HEK293 (cell line): ENCODE data around the gene OR52I1.
A peak's percentile ranks its signal among the peaks of the same experiment; 100 is the strongest.

ENCODE experiments used
- CTCF ChIA-PET: fragments of 350-600 bp; formaldehyde crosslinking; extraction: SDS; loops from one replicate; lab custom pipeline; 2021; ENCODE audit warnings: antibody characterized with exemption; lab: Yijun Ruan, JAX
- POLR2A ChIA-PET: fragments of 300-600 bp; formaldehyde crosslinking; extraction: SDS; loops from one replicate; lab custom pipeline; 2020; ENCODE audit warnings: antibody characterized with exemption, inconsistent platforms; lab: Yijun Ruan, JAX
- H3K27ac ChIP-seq: fragments of 200-500 bp; sonication (Bioruptor generic); 2 replicates; pipeline ENCODE4 v1.5.1; 2014; ENCODE audit warnings: low read depth, low read length, control low read depth, inconsistent platforms; ENCODE audit errors: extremely low read depth
- H3K36me3 ChIP-seq, 2 experiments: fragments of 200-500 bp in 1 of 2; sonication (Bioruptor generic) in 1 of 2; 1 replicate in 1 of 2; 2 replicates in 1 of 2; pipeline ENCODE4 v1.5.1; 2014 to 2017; ENCODE audit warnings: inconsistent platforms in 2 of 2, low read length in 2 of 2; ENCODE audit not compliant: control insufficient read depth in 2 of 2, insufficient read depth in 1 of 2
- H3K4me1 ChIP-seq: fragments of 200-500 bp; sonication (Bioruptor generic); 2 replicates; pipeline ENCODE4 v1.5.1; 2014; ENCODE audit warnings: mild to moderate bottlenecking, low read length, inconsistent platforms; ENCODE audit not compliant: control insufficient read depth, insufficient read depth
- H3K4me3 ChIP-seq: 2 replicates; pipeline ENCODE4 v1.5.1; 2011; ENCODE audit warnings: low read depth, mild to moderate bottlenecking, control low read depth, low read length, moderate library complexity
- H3K9me3 ChIP-seq: fragments of 200-500 bp; sonication (Bioruptor generic); 2 replicates; pipeline ENCODE4 v1.5.1; 2014; ENCODE audit warnings: low read depth, low read length, inconsistent platforms; ENCODE audit not compliant: control insufficient read depth, insufficient read depth
- GLIS1 ChIP-seq: fragments of 450-650 bp; formaldehyde crosslinking; IDR thresholded peaks from 2 replicates; pipeline ENCODE4 v1.5.1; 2016; ENCODE audit warnings: missing biosample characterization, missing genetic modification characterization
- OSR2 ChIP-seq: fragments of 450-650 bp; formaldehyde crosslinking; IDR thresholded peaks from 2 replicates; pipeline ENCODE4 v1.5.1; 2016; ENCODE audit warnings: missing biosample characterization, missing genetic modification characterization
- OVOL3 ChIP-seq: fragments of 450-650 bp; formaldehyde crosslinking; IDR thresholded peaks from 2 replicates; pipeline ENCODE4 v1.5.1; 2016; ENCODE audit warnings: missing biosample characterization, missing genetic modification characterization
- SCRT1 ChIP-seq: fragments of 450-650 bp; formaldehyde crosslinking; IDR thresholded peaks from 2 replicates; pipeline ENCODE4 v1.5.1; 2016; ENCODE audit warnings: missing biosample characterization, missing genetic modification characterization, borderline replicate concordance
- SCRT2 ChIP-seq: fragments of 450-650 bp; formaldehyde crosslinking; IDR thresholded peaks from 2 replicates; pipeline ENCODE4 v1.5.1; 2016; ENCODE audit warnings: missing biosample characterization, missing genetic modification characterization
- SP2 ChIP-seq: fragments of 450-650 bp; formaldehyde crosslinking; IDR thresholded peaks from 2 replicates; pipeline ENCODE4 v1.5.1; 2016; ENCODE audit warnings: missing biosample characterization, missing genetic modification characterization
- ZNF292 ChIP-seq: fragments of 450-650 bp; formaldehyde crosslinking; IDR thresholded peaks from 2 replicates; pipeline ENCODE4 v1.5.1; 2016; ENCODE audit warnings: low read depth, missing biosample characterization, missing genetic modification characterization, borderline replicate concordance
- ZNF426 ChIP-seq: fragments of 450-650 bp; formaldehyde crosslinking; IDR thresholded peaks from 2 replicates; pipeline ENCODE4 v1.5.1; 2017; ENCODE audit warnings: missing biosample characterization, missing genetic modification characterization, mild to moderate bottlenecking, inconsistent platforms, moderate library complexity
- ZNF549 ChIP-seq: fragments of 450-650 bp; IDR thresholded peaks from 2 replicates; pipeline ENCODE4 v1.5.1; 2018; ENCODE audit warnings: missing biosample characterization, missing genetic modification characterization, mild to moderate bottlenecking, inconsistent platforms, moderate library complexity
- ZNF629 ChIP-seq: fragments of 450-650 bp; formaldehyde crosslinking; IDR thresholded peaks from 2 replicates; pipeline ENCODE4 v1.5.1; 2017; ENCODE audit warnings: missing biosample characterization, missing genetic modification characterization
- TF ChIP-seq, protein P1 (sequence below): fragments of 450-650 bp; formaldehyde crosslinking; conservative IDR thresholded peaks from 2 replicates; pipeline ENCODE4 v1.5.1; 2016; ENCODE audit warnings: low read depth, missing biosample characterization, missing genetic modification characterization
- TF ChIP-seq, protein P2 (sequence below): IDR thresholded peaks from 2 replicates; pipeline ENCODE4 v1.6.1; 2011; ENCODE audit warnings: mild to moderate bottlenecking, low read depth, low read length, borderline replicate concordance
- TF ChIP-seq, protein P3 (sequence below): fragments of 450-650 bp; formaldehyde crosslinking; IDR thresholded peaks from 2 replicates; pipeline ENCODE4 v1.5.1; 2017; ENCODE audit warnings: missing biosample characterization, missing genetic modification characterization

OR52I1 gene

DNA sequence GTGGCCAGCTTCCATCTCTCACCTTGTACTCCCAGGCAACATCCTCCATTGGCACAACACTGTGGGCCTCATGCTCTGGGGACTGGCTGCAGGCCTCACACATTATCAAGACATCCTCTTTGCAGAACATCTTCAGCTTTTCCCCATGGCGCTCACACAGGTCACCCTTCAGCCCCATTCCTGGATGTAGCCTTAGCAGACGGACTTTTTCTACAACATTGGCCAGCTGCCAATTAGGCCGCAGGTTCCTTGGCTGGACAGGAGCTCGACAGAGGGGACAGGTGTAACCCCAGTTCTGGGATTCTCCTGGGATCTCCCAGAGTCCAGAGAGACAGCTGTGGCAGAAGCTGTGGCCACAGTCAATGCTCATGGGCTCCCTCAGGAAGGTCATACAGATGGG, 11.2 kb downstream of the OR52I1 start (continued):
- TF ChIP-seq, protein P1, sequence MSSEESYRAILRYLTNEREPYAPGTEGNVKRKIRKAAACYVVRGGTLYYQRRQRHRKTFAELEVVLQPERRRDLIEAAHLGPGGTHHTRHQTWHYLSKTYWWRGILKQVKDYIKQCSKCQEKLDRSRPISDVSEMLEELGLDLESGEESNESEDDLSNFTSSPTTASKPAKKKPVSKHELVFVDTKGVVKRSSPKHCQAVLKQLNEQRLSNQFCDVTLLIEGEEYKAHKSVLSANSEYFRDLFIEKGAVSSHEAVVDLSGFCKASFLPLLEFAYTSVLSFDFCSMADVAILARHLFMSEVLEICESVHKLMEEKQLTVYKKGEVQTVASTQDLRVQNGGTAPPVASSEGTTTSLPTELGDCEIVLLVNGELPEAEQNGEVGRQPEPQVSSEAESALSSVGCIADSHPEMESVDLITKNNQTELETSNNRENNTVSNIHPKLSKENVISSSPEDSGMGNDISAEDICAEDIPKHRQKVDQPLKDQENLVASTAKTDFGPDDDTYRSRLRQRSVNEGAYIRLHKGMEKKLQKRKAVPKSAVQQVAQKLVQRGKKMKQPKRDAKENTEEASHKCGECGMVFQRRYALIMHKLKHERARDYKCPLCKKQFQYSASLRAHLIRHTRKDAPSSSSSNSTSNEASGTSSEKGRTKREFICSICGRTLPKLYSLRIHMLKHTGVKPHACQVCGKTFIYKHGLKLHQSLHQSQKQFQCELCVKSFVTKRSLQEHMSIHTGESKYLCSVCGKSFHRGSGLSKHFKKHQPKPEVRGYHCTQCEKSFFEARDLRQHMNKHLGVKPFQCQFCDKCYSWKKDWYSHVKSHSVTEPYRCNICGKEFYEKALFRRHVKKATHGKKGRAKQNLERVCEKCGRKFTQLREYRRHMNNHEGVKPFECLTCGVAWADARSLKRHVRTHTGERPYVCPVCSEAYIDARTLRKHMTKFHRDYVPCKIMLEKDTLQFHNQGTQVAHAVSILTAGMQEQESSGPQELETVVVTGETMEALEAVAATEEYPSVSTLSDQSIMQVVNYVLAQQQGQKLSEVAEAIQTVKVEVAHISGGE (tag by site-specific recombination): no peak
- TF ChIP-seq GLIS1 (tag by site-specific recombination) (no peak), ZNF426 (no peak), SP2 (tag by site-specific recombination) (no peak), OVOL3 (tag by site-specific recombination) (no peak)

DNA sequence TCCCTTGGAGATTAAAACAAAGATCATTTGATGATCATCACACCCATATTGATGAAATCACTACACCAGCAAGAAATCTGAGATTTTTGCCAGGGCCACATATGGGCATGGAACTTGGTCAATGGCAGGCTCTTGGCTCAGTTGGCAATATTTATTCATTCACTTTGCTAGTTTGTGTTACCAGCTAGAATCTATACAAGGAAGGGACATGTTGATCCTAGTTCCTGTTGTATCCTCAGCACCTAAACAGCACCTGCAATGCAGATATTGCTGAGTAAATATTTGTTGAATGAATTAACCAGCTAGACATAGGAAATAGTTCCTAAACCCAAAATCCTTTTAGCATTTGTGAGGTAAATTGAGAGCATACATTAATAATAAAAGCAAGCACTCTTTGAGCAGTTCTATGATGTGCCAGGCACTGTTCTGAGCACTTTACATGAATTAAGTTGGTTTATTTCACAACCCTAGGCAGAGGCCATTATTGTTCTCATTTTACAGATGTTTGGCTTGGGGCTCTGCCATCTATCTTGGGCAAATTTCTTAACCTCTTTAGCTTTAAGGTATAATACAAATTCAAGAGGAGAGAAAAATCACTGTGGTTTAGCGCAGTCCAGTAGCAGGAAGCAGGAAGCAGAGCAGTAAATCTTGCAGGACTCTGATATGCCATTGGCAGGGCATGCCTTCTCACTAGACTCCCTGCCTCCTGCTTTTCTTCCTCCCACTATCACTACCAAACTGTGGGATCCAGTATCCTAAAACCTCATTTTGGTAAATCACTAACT, 12.6 kb downstream of the OR52I1 start:
- H3K4me3 ChIP-seq: no peak overlapping the region
- no peaks in the 10 kb centered on the region for H3K9me3 ChIP-seq
- peaks cover 0 to 42% of the 10 kb centered on the region in 2 experiments; a peak in 1 of 3 replicates for H3K36me3 ChIP-seq
- H3K4me1 ChIP-seq: 0 out of 2 replicates have a peak, but pooled peaks cover 3% of the 10 kb centered on the region
- no peak overlapping the region; the same call in 1 of the 2 replicates for H3K27ac ChIP-seq
- ChIA-PET POLR2A (no interaction called here), CTCF (interaction anchor here (0.6 to 4.0 kb wide), 6 partner anchors 14 to 424 kb away, joined by 4 to 12 read pairs (median 4); no protein-coding TSS in a partner anchor)
- 0 out of 2 replicates have a peak, but pooled peaks have one; percentile 18 for TF ChIP-seq ZNF549 (tag by site-specific recombination)
- TF ChIP-seq OSR2: 0 out of 2 replicates have a peak, but pooled peaks have one; percentile 10
- TF ChIP-seq, protein P2, sequence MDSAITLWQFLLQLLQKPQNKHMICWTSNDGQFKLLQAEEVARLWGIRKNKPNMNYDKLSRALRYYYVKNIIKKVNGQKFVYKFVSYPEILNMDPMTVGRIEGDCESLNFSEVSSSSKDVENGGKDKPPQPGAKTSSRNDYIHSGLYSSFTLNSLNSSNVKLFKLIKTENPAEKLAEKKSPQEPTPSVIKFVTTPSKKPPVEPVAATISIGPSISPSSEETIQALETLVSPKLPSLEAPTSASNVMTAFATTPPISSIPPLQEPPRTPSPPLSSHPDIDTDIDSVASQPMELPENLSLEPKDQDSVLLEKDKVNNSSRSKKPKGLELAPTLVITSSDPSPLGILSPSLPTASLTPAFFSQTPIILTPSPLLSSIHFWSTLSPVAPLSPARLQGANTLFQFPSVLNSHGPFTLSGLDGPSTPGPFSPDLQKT: no peak
- TF ChIP-seq SCRT2: no peak
- TF ChIP-seq, protein P3, sequence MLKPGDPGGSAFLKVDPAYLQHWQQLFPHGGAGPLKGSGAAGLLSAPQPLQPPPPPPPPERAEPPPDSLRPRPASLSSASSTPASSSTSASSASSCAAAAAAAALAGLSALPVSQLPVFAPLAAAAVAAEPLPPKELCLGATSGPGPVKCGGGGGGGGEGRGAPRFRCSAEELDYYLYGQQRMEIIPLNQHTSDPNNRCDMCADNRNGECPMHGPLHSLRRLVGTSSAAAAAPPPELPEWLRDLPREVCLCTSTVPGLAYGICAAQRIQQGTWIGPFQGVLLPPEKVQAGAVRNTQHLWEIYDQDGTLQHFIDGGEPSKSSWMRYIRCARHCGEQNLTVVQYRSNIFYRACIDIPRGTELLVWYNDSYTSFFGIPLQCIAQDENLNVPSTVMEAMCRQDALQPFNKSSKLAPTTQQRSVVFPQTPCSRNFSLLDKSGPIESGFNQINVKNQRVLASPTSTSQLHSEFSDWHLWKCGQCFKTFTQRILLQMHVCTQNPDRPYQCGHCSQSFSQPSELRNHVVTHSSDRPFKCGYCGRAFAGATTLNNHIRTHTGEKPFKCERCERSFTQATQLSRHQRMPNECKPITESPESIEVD (tag by site-specific recombination): peak; percentile 65

DNA sequence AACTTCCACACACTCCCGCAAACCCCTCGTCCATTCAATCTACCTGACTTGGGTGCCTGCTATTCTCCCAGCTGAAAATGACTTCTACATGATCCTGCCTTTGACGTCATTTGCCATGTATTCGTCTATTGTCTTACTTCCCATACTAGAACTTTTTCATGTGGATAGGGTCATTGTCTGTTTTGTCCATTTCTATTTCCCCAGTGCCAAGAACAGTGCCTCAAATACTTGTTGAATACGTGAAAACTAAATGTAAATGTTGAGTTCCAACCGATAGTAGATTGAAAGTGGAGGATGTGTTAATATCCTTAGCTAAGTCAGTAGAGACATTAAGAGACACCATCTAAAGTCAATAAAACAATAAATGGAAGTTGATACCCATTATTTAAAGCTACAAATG, 13.3 kb downstream of the OR52I1 start:
- ChIA-PET CTCF (interaction anchor here (0.6 to 4.0 kb wide), 6 partner anchors 29 to 420 kb away, joined by 3 to 12 read pairs (median 4); no protein-coding TSS in a partner anchor), POLR2A (interaction anchor here (0.6 to 1.2 kb wide), 3 partner anchors 14 to 420 kb away, joined by 3 to 8 read pairs (median 4); no protein-coding TSS in a partner anchor)
- H3K4me1 ChIP-seq: 0 out of 2 replicates have a peak, but pooled peaks cover 3% of the 10 kb centered on the region
- TF ChIP-seq ZNF629 (tag by site-specific recombination) (peak; percentile 44; the same call in 1 of the 2 replicates), SCRT1 (tag by site-specific recombination) (peak; percentile 38; the same call in 1 of the 2 replicates), SCRT2 (peak; percentile 64), ZNF292 (tag by site-specific recombination) (no peak)
- peaks cover 0 to 35% of the 10 kb centered on the region in 2 experiments; a peak in 1 of 3 replicates for H3K36me3 ChIP-seq
- no peaks in the 10 kb centered on the region for H3K9me3 ChIP-seq
- H3K4me3 ChIP-seq: peak overlapping the region; percentile 62
- no peak overlapping the region; the same call in 1 of the 2 replicates for H3K27ac ChIP-seq
